ENCODE results near the gene TSNAXIP1. TPM values are rescaled to one million over a fixed set of nuclear protein-coding genes. Genes with fewer than 3 reads are reported as not detected.

TSNAXIP1 gene
- total RNA-seq, 1 donor from 2014 or later, result under 0.01 TPM

DNA sequence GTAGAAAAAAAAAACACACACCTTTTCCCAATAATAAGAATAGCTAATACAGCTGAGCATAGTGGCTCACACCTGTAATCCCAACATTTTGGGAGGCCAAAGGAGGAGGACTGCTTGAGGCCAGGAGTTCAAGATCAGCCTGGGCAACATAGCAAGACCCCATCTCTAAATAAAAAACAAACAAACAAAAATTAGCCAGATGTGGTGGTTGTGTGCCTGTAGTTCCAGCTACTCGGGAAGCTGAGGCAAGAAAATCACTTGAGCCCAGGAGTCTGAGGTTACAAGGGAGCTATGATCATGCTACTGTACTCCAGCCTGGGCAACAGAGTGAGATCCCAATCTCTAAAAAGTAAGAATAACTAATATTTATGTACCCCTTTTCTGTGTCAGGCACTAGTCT, 44.8 kb upstream of the TSNAXIP1 start:
- FAIRE-seq, result no peak
- Histone ChIP-seq H3K27me3 (ENCODE audit: control insufficient read depth, insufficient read depth, low read length) (no peaks in the 10 kb centered on the region), H3K36me3 (ENCODE audit: control insufficient read depth, insufficient read depth, low read length) (peaks cover 2% of the 10 kb centered on the region), H3K4me3 (ENCODE audit: low read depth, low read length) (no peak overlapping the region)
- DNase-seq (ENCODE audit: low read depth), result no peak
- TF ChIP-seq, protein P1, sequence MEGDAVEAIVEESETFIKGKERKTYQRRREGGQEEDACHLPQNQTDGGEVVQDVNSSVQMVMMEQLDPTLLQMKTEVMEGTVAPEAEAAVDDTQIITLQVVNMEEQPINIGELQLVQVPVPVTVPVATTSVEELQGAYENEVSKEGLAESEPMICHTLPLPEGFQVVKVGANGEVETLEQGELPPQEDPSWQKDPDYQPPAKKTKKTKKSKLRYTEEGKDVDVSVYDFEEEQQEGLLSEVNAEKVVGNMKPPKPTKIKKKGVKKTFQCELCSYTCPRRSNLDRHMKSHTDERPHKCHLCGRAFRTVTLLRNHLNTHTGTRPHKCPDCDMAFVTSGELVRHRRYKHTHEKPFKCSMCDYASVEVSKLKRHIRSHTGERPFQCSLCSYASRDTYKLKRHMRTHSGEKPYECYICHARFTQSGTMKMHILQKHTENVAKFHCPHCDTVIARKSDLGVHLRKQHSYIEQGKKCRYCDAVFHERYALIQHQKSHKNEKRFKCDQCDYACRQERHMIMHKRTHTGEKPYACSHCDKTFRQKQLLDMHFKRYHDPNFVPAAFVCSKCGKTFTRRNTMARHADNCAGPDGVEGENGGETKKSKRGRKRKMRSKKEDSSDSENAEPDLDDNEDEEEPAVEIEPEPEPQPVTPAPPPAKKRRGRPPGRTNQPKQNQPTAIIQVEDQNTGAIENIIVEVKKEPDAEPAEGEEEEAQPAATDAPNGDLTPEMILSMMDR (IDR thresholded peaks at IDR 0.05; ENCODE audit: insufficient read depth, low read length, severe bottlenecking), result no peak

DNA sequence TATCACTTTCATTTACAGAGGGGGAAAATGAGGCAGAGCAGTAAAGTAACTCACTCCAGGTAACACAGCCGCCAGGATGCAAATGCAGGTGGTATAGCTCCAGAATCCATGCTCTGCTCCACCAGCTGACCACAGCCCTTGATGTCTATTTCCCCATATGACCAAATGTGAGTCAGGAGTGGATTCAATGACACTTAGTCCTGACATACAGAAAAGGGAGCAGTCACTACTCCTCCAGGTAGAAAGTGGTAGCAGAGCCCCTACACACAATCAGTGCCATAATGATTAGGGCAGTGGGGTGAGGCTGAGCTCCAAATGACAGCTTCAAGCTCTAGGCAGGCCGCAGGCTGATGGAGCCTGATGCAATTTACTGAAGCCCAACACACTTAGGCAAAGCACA, 44.3 kb upstream of the TSNAXIP1 start:
- TF ChIP-seq, protein P1 (IDR thresholded peaks at IDR 0.05; ENCODE audit: insufficient read depth, low read length, severe bottlenecking), result no peak
- no peak for FAIRE-seq
- H3K4me3 ChIP-seq (ENCODE audit: low read depth, low read length), result no peak overlapping the region

DNA sequence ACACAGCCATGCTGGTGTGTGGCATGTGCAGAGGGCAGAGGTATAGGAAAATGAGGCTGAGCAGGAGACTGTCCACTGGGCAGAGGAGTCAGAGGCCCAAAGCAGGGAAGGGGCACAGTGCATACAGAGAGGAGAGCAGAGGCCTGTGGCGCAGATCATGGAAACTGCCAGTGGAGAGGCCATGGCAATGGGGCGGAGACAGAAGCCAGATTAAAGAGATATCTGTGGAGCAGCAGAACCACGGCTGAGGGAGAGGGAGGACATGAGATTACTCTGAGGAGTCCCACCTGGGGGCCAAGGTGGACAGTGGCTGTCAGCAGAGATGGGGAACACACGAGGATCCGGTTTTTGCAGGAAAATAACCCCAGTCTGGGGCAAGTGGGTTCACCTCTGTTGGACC, 43.6 kb upstream of the TSNAXIP1 start:
- TF ChIP-seq, protein P1 (IDR thresholded peaks at IDR 0.05; ENCODE audit: insufficient read depth, low read length, severe bottlenecking), result no peak
- Histone ChIP-seq H3K27me3 (ENCODE audit: control insufficient read depth, insufficient read depth, low read length) (no peaks in the 10 kb centered on the region), H3K36me3 (ENCODE audit: control insufficient read depth, insufficient read depth, low read length) (peaks cover 2% of the 10 kb centered on the region), H3K4me3 (ENCODE audit: low read depth, low read length) (no peak overlapping the region)
- no peak for DNase-seq (ENCODE audit: low read depth)
- FAIRE-seq, result no peak

More for the DNA sequence above, 44.3 kb upstream of the TSNAXIP1 start:
- H3K36me3 ChIP-seq (ENCODE audit: control insufficient read depth, insufficient read depth, low read length), result peaks cover 2% of the 10 kb centered on the region
- no peak for DNase-seq (ENCODE audit: low read depth)
- H3K27me3 ChIP-seq (ENCODE audit: control insufficient read depth, insufficient read depth, low read length), result no peaks in the 10 kb centered on the region

DNA sequence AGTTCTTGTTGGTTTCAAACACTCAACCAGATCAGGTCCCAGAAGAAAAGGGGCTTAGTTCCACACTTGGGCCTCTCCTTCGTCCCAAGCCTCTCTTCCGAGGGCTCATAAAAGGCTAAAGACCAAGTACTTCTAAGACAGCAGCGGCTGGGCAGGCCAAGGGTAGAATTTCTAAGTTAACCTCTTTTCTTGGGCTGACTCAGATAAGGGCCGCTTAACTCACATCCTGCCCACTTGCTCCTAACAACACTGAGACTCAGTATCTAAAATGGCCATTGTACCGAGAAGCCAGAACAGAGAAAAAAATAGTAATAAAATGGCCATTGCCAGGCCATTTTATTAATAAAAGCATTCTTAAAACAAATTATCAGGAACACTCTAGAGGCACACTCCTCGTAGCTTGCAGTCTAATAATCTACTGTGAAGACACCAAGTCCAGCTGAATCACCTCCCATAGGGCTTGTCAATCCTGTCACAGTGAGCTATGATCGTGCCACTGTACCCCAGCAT, 42.5 kb upstream of the TSNAXIP1 start:
- FAIRE-seq, result no peak
- no peaks in the 10 kb centered on the region for H3K27me3 ChIP-seq (ENCODE audit: control insufficient read depth, insufficient read depth, low read length)
- peaks cover 2% of the 10 kb centered on the region for H3K36me3 ChIP-seq (ENCODE audit: control insufficient read depth, insufficient read depth, low read length)
- no peak for DNase-seq (ENCODE audit: low read depth)
- H3K4me3 ChIP-seq (ENCODE audit: low read depth, low read length), result no peak overlapping the region
- TF ChIP-seq, protein P1 (IDR thresholded peaks at IDR 0.05; ENCODE audit: insufficient read depth, low read length, severe bottlenecking), result no peak

DNA sequence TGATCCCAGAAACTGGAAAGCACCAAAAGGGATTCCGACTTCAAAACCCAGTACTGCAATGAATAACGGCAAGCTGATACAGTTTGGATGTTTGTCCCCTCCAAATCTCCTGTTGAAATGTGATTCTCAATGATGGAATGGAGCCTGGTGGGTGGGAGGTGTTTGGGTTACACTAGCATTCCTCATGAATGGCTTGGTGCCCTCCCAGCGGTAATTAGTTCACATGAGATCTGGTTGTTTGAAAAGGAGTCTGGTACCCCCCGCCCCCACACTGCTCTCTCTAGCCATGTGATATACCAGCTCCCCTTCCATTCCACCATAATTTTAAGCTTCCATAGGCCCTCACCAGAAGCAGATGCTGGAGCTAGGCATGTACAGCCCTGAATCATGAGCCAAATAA, 40.4 kb upstream of the TSNAXIP1 start:
- no peak for DNase-seq (ENCODE audit: low read depth)

More for the DNA sequence above, 40.4 kb upstream of the TSNAXIP1 start:
- Histone ChIP-seq H3K4me3 (ENCODE audit: low read depth, low read length) (no peak overlapping the region), H3K27me3 (ENCODE audit: control insufficient read depth, insufficient read depth, low read length) (no peaks in the 10 kb centered on the region), H3K36me3 (ENCODE audit: control insufficient read depth, insufficient read depth, low read length) (peaks cover 1% of the 10 kb centered on the region)
- TF ChIP-seq, protein P1 (IDR thresholded peaks at IDR 0.05; ENCODE audit: insufficient read depth, low read length, severe bottlenecking), result no peak
- no peak for FAIRE-seq

Measured in bronchial epithelial cell (primary cell).